CD4-positive, CD25-positive, alpha-beta regulatory T cell (primary cell): Measurements from ENCODE around the gene KRTAP9-6. TPM values are rescaled to one million over a fixed set of nuclear protein-coding genes. Genes with fewer than 3 reads are reported as not detected.
"Not testable (repeated sequence)": the region's sequence is repeated elsewhere in the genome, so short reads cannot be mapped to it uniquely, and the experiment has no call there.

Experiments
- ATAC-seq, 2 donors: fragments of 150-1000 bp; cut with Tn5 transposase; one replicate each; pipeline ENCODE4 v1.10.0; 2021; ENCODE audit warnings: low read depth in 2 of 2, moderate number of reproducible peaks in 2 of 2, moderate library complexity in 1 of 2
- DNase-seq, 3 donors: peaks; one replicate each; pipeline versions ENCODE4 v3.0.0 to v3.0.0-alpha.2; 2012 to 2022; ENCODE audit warnings: mixed read lengths in 1 of 3
- H3K27ac ChIP-seq: one replicate; pipeline ENCODE4 v1.7.0; 2013; ENCODE audit warnings: mild to moderate bottlenecking, low read length; ENCODE audit not compliant: insufficient read depth, poor library complexity, severe bottlenecking
- H3K27me3 ChIP-seq: one replicate; pipeline ENCODE4 v1.7.0; 2013; ENCODE audit warnings: low read length; ENCODE audit not compliant: control insufficient read depth, insufficient read depth
- H3K36me3 ChIP-seq: one replicate; pipeline ENCODE4 v1.7.0; 2013; ENCODE audit warnings: mild to moderate bottlenecking, low read length, moderate library complexity; ENCODE audit not compliant: control insufficient read depth, insufficient read depth
- H3K4me1 ChIP-seq: 2 replicates; pipeline ENCODE4 v1.7.0; 2013; ENCODE audit warnings: mild to moderate bottlenecking, low read length; ENCODE audit not compliant: insufficient read depth, control insufficient read depth, poor library complexity, severe bottlenecking
- H3K4me3 ChIP-seq: one replicate; pipeline ENCODE4 v1.7.0; 2013; ENCODE audit warnings: low read depth, mild to moderate bottlenecking, low read length, moderate library complexity
- H3K9me3 ChIP-seq, 2 experiments: 1 replicate in 1 of 2; 2 replicates in 1 of 2; pipeline ENCODE4 v1.7.0; 2013; ENCODE audit warnings: low read length in 2 of 2, mild to moderate bottlenecking in 1 of 2, moderate library complexity in 1 of 2; ENCODE audit not compliant: control insufficient read depth in 2 of 2
- H3K27ac Mint-ChIP-seq, 3 donors: one replicate each; pipeline ENCODE4 v1.8.0; 2020 to 2022; ENCODE audit warnings: mild to moderate bottlenecking in 3 of 3, mixed read lengths in 3 of 3, moderate library complexity in 2 of 3
- H3K27me3 Mint-ChIP-seq: one replicate; pipeline ENCODE4 v1.8.0; 2022; ENCODE audit warnings: mild to moderate bottlenecking, mixed read lengths
- H3K36me3 Mint-ChIP-seq: one replicate; pipeline ENCODE4 v1.8.0; 2020; ENCODE audit warnings: mixed read lengths
- H3K4me1 Mint-ChIP-seq, 4 donors: one replicate each; pipeline ENCODE4 v1.8.0; 2020 to 2022; ENCODE audit warnings: mixed read lengths in 4 of 4, mild to moderate bottlenecking in 1 of 4
- H3K4me3 Mint-ChIP-seq, 4 donors: one replicate each; pipeline ENCODE4 v1.8.0; 2020 to 2022; ENCODE audit warnings: mild to moderate bottlenecking in 4 of 4, mixed read lengths in 4 of 4, moderate library complexity in 3 of 4
- H3K9me3 Mint-ChIP-seq, 7 donors: one replicate each; pipeline ENCODE4 v1.8.0; 2020 to 2022; ENCODE audit warnings: mixed read lengths in 7 of 7, mild to moderate bottlenecking in 3 of 7, moderate library complexity in 2 of 7
- polyA plus RNA-seq, 4 donors: library from polyadenylated mRNA; unstranded; fragments of 300-500 nt; fragmentation: Illumina TruSeq; gene quantifications; one replicate each; pipeline ENCODE4 v1.2.3, GENCODE V29; 2021
- total RNA-seq: library from RNA; stranded (reverse); gene quantifications from one replicate; pipeline ENCODE4 v1.2.3, GENCODE V29; 2022

Gene KRTAP9-6
- total and polyA plus RNA-seq, 5 donors from 2014 or later = not detected

GRCh38 chr17:41255381-41256290 lies 9.5 kb upstream of the KRTAP9-6 start, which contains the start of gene KRTAP9-9:
KRTAP9-9 (plus strand) TSS chr17:41255384.
- not testable (repeated sequence) for H3K36me3 Mint-ChIP-seq, H3K4me1 ChIP-seq, H3K9me3 ChIP-seq, H3K27ac ChIP-seq, H3K4me3 ChIP-seq, H3K36me3 ChIP-seq, ATAC-seq, H3K4me3 Mint-ChIP-seq, H3K9me3 Mint-ChIP-seq, DNase-seq, H3K4me1 Mint-ChIP-seq
- Mint-ChIP-seq H3K27ac (peak within 1 kb of the TSS in 1 of 3 donors; percentile 15), H3K27me3 (peaks cover 46% of the 10 kb centered on the region)
- H3K27me3 ChIP-seq = peaks cover 28% of the 10 kb centered on the region

GRCh38 chr17:41256291-41256685 lies 8.9 kb upstream of the KRTAP9-6 start:
- DNase-seq = no peak
- H3K9me3 Mint-ChIP-seq = peaks cover 0 to 2% (median 0%) of the 10 kb centered on the region in 7 donors
- Histone ChIP-seq H3K36me3 (no peaks in the 10 kb centered on the region), H3K27ac (no peak overlapping the region), H3K27me3 (peaks cover 28% of the 10 kb centered on the region), H3K4me3 (no peak overlapping the region), H3K9me3 (no peaks in the 10 kb centered on the region), H3K4me1 (no peaks in the 10 kb centered on the region)
- no peak overlapping the region for H3K4me3 Mint-ChIP-seq
- peaks cover 0 to 9% (median 3%) of the 10 kb centered on the region in 4 donors for H3K4me1 Mint-ChIP-seq
- peaks cover 2% of the 10 kb centered on the region for H3K36me3 Mint-ChIP-seq
- H3K27ac Mint-ChIP-seq = no peak overlapping the region
- ATAC-seq = no peak
- H3K27me3 Mint-ChIP-seq = peaks cover 49% of the 10 kb centered on the region

- Histone ChIP-seq H3K27ac (no peak overlapping the region), H3K36me3 (no peaks in the 10 kb centered on the region), H3K27me3 (peaks cover 32% of the 10 kb centered on the region), H3K4me1 (no peaks in the 10 kb centered on the region), H3K4me3 (no peak overlapping the region), H3K9me3 (no peaks in the 10 kb centered on the region)
- no peak overlapping the region for H3K4me3 Mint-ChIP-seq
- peaks cover 49% of the 10 kb centered on the region for H3K27me3 Mint-ChIP-seq
- H3K27ac Mint-ChIP-seq = no peak overlapping the region
- no peak for ATAC-seq
- H3K9me3 Mint-ChIP-seq = peaks cover 0 to 2% (median 0%) of the 10 kb centered on the region in 7 donors
- peaks cover 4% of the 10 kb centered on the region for H3K36me3 Mint-ChIP-seq
- peaks cover 0 to 12% (median 3%) of the 10 kb centered on the region in 4 donors for H3K4me1 Mint-ChIP-seq
- no peak for DNase-seq
Measured at GRCh38 chr17:41258406-41258805, 6.8 kb upstream of the KRTAP9-6 start.

GRCh38 chr17:41263212-41263611 lies 2.0 kb upstream of the KRTAP9-6 start:
- Mint-ChIP-seq H3K9me3 (peaks cover 0 to 2% (median 0%) of the 10 kb centered on the region in 7 donors), H3K27me3 (peaks cover 37% of the 10 kb centered on the region), H3K4me1 (peaks cover 0 to 18% (median 8%) of the 10 kb centered on the region in 4 donors), H3K4me3 (no peak overlapping the region), H3K27ac (no peak overlapping the region), H3K36me3 (peaks cover 4% of the 10 kb centered on the region)
- Histone ChIP-seq H3K27me3 (peaks cover 20% of the 10 kb centered on the region), H3K4me3 (no peak overlapping the region), H3K36me3 (no peaks in the 10 kb centered on the region), H3K4me1 (no peaks in the 10 kb centered on the region), H3K9me3 (no peaks in the 10 kb centered on the region), H3K27ac (no peak overlapping the region)
- DNase-seq = no peak
- ATAC-seq = no peak

- H3K36me3 ChIP-seq = no peaks in the 10 kb centered on the region
- peak overlapping the region in 1 of 3 donors; percentile 15 for H3K27ac Mint-ChIP-seq
- DNase-seq (no peak), ATAC-seq (no peak)
- no peak overlapping the region for H3K27ac ChIP-seq
- peaks cover 0 to 18% (median 8%) of the 10 kb centered on the region in 4 donors for H3K4me1 Mint-ChIP-seq
- no peak overlapping the region for H3K4me3 ChIP-seq
- no peak overlapping the region for H3K4me3 Mint-ChIP-seq
- H3K36me3 Mint-ChIP-seq = peaks cover 4% of the 10 kb centered on the region
- peaks cover 14% of the 10 kb centered on the region for H3K27me3 ChIP-seq
- peaks cover 0 to 2% (median 0%) of the 10 kb centered on the region in 7 donors for H3K9me3 Mint-ChIP-seq
- H3K9me3 ChIP-seq = no peaks in the 10 kb centered on the region
- H3K4me1 ChIP-seq = no peaks in the 10 kb centered on the region
- peaks cover 31% of the 10 kb centered on the region for H3K27me3 Mint-ChIP-seq
Measured at GRCh38 chr17:41264599-41264998, 579 bp upstream of the KRTAP9-6 start.

- no peaks in the 10 kb centered on the region for H3K36me3 Mint-ChIP-seq
- H3K4me1 ChIP-seq = no peaks in the 10 kb centered on the region
- H3K27me3 Mint-ChIP-seq = peaks cover 21% of the 10 kb centered on the region
- ATAC-seq (no peak), DNase-seq (no peak)
- H3K4me1 Mint-ChIP-seq = peaks cover 0 to 17% (median 7%) of the 10 kb centered on the region in 4 donors
- no peaks in the 10 kb centered on the region for H3K9me3 ChIP-seq
- H3K9me3 Mint-ChIP-seq = no peaks in the 10 kb centered on the region
- H3K27me3 ChIP-seq = peaks cover 11% of the 10 kb centered on the region
- no peak overlapping the region for H3K27ac ChIP-seq
- no peak overlapping the region for H3K4me3 ChIP-seq
- no peak overlapping the region for H3K27ac Mint-ChIP-seq
- no peak overlapping the region for H3K4me3 Mint-ChIP-seq
- H3K36me3 ChIP-seq = no peaks in the 10 kb centered on the region
Measured at GRCh38 chr17:41267711-41268110, 2.5 kb downstream of the KRTAP9-6 start.

- H3K4me3 ChIP-seq, H3K4me3 Mint-ChIP-seq, H3K27ac Mint-ChIP-seq, H3K9me3 Mint-ChIP-seq, H3K36me3 ChIP-seq, DNase-seq, H3K4me1 ChIP-seq, H3K27ac ChIP-seq, H3K9me3 ChIP-seq, H3K27me3 ChIP-seq, H3K36me3 Mint-ChIP-seq, ATAC-seq, H3K4me1 Mint-ChIP-seq: not testable (repeated sequence)
- peaks cover 13% of the 10 kb centered on the region for H3K27me3 Mint-ChIP-seq
Measured at GRCh38 chr17:41271323-41271722, 6.1 kb downstream of the KRTAP9-6 start.

- peaks cover 0 to 10% (median 5%) of the 10 kb centered on the region in 4 donors for H3K4me1 Mint-ChIP-seq
- no peak for DNase-seq
- Histone ChIP-seq H3K4me1 (no peaks in the 10 kb centered on the region), H3K4me3 (no peak overlapping the region), H3K36me3 (no peaks in the 10 kb centered on the region), H3K9me3 (no peaks in the 10 kb centered on the region), H3K27ac (no peak overlapping the region), H3K27me3 (peaks cover 6% of the 10 kb centered on the region)
- H3K4me3 Mint-ChIP-seq = no peak overlapping the region
- H3K36me3 Mint-ChIP-seq = no peaks in the 10 kb centered on the region
- no peak overlapping the region for H3K27ac Mint-ChIP-seq
- H3K27me3 Mint-ChIP-seq = peaks cover 16% of the 10 kb centered on the region
- H3K9me3 Mint-ChIP-seq = no peaks in the 10 kb centered on the region
- no peak for ATAC-seq
Measured at GRCh38 chr17:41271858-41272257, 6.7 kb downstream of the KRTAP9-6 start.
